ENCODE measurements around the gene RBKS. TPM values are rescaled to one million over a fixed set of nuclear protein-coding genes. Genes with fewer than 3 reads are reported as not detected.

The RBKS gene
- total and polyA plus RNA-seq, 2 of the 8 experiments (the other 6 are each of a cell fraction or from before 2014, with no cell fraction given) = 1.1 to 1.5 TPM

- TF ChIP-seq USF2 (IDR thresholded peaks at IDR 0.05; ENCODE audit: low read length) (no peak), ATF3 (IDR thresholded peaks at IDR 0.05; ENCODE audit: insufficient read depth, low read depth, low read length) (no peak), RXRA (IDR thresholded peaks at IDR 0.05; ENCODE audit: insufficient read depth, low read depth, low read length) (no peak), CTCF (IDR thresholded peaks at IDR 0.05; ENCODE audit: control extremely low read depth in 1 of 3, insufficient read depth in 1 of 3, low read depth in 1 of 3, low read length in 3 of 3) (no peak), RFX5 (IDR thresholded peaks at IDR 0.05; ENCODE audit: borderline replicate concordance, low read depth, low read length) (no peak), YY1 (IDR thresholded peaks at IDR 0.05; ENCODE audit: low read depth, low read length) (no peak), SIX5 (IDR thresholded peaks at IDR 0.05; ENCODE audit: low read depth, low read length) (no peak), KDM5A (IDR thresholded peaks at IDR 0.05; ENCODE audit: low read length) (no peak), SIRT6 (IDR thresholded peaks at IDR 0.05; ENCODE audit: low read length) (no peak), TAF7 (optimal IDR thresholded peaks at IDR 0.05; ENCODE audit: borderline replicate concordance, low read depth, low read length) (no peak), BACH1 (IDR thresholded peaks at IDR 0.05; ENCODE audit: low read length) (no peak), HDAC6 (IDR thresholded peaks at IDR 0.05; ENCODE audit: low read depth, low read length) (no peak), SP4 (IDR thresholded peaks at IDR 0.05; ENCODE audit: low read length) (no peak), KDM1A (IDR thresholded peaks at IDR 0.05; ENCODE audit: borderline replicate concordance, low read length) (no peak), ZNF274 (IDR thresholded peaks at IDR 0.05; ENCODE audit: borderline replicate concordance, extremely low read depth, low read length) (no peak)
Observed at GRCh38 chr2:27798948-27799645, 91.1 kb downstream of the RBKS start (continued).

Data from H1 (cell line).